GM19035 (cell line): Measurements from ENCODE around the gene TARM1.

Source experiments
- ATAC-seq: cut with Tn5 transposase; IDR thresholded peaks from one replicate; pipeline ENCODE4 v1.9.1; 2021; ENCODE audit not compliant: unreplicated experiment

The TARM1 gene

DNA sequence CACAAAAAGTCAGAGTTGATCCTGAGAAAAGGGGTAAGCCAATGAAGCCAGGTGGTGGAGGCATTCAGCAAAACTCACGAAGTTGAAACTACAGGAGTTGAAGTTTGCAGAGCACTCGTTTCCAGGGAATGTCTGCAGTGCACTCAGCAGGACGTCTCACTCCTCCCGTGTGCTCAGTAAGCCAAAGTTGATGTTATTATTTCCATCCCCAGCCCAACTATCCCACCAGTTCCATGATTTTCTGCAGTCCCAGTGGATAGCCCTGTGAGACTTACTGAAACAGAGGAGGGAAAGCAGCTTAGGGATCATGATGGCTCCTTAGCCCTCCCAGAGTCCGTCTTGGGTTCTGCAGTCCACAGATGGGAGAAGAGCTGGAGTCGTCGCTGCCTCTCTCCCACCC is at the start of gene TARM1:
TARM1 (minus strand) TSS at position 334 of the 400 bp plus-strand sequence; CDS start at position 309, 25 bp downstream.
- ATAC-seq: no peak

DNA sequence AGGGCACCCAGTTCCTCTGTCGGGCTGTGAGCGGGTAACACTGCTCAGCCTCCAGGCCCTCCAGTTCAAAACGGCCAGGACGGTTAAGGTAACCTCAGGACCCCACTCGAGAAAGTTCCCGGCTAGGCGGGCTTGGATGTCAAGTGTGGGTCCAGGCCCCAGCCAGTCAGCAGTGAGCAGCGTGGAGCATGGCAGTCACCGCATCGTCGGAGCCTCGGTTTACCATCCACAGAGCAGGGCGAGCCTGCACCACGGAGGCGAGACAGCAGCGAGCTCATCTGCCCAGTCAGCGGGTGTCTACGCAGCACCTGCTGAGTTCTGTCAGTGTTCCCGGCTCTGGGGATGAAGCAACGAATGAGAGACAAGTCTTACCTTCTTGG is 48.4 kb upstream of the TARM1 start:
- no peak for ATAC-seq

DNA sequence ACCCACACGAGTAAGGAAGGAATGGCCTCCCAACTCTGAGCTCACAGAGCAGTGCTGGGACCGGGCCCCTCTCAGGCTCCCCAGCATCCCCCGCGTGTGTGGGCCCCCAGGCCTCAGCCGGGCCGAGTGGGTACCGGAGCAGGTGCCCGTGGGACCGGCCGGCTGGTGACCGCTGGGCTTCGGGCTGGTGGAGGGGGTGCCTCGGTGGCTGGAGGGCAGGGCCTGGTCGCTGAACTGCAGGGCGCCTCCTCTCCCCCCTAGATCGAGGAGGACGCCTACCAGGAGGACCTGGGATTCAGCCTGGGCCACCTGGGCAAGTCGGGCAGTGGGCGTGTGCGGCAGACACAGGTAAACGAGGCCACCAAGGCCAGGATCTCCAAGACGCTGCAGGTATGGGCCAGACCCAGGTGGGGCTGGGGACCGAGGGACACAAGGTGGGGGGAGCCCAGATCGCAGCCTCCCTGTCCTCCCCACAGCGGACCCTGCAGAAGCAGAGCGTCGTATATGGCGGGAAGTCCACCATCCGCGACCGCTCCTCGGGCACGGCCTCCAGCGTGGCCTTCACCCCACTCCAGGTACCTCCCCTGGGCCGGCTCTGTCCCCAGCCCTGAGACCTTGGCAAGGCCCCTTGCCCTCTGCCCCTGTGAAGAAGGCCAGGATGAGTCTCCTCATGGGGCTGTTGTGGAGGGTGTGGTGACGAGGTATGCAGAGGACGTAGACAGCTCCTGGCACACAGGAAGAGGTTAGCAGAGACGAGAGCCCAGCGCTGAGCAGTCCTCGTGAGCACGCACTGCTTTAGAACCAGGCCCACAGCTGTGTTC is 47.8 kb upstream of the TARM1 start:
- no peak for ATAC-seq

DNA sequence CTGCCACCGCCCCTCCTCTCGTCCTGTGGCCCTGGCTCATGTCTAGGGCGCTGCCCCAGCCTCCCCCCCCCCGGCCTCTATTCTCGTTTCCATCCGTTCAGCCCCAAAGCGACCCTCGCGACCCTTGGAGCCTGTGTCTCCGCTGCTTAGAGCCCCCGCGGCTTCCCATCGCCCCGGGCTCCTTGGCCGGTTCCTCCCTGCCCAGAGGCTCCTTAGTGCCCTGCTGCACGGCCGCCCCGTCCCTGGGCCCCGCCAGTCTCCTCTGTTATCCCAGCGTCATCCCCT is 47.2 kb upstream of the TARM1 start:
- ATAC-seq: no peak

DNA sequence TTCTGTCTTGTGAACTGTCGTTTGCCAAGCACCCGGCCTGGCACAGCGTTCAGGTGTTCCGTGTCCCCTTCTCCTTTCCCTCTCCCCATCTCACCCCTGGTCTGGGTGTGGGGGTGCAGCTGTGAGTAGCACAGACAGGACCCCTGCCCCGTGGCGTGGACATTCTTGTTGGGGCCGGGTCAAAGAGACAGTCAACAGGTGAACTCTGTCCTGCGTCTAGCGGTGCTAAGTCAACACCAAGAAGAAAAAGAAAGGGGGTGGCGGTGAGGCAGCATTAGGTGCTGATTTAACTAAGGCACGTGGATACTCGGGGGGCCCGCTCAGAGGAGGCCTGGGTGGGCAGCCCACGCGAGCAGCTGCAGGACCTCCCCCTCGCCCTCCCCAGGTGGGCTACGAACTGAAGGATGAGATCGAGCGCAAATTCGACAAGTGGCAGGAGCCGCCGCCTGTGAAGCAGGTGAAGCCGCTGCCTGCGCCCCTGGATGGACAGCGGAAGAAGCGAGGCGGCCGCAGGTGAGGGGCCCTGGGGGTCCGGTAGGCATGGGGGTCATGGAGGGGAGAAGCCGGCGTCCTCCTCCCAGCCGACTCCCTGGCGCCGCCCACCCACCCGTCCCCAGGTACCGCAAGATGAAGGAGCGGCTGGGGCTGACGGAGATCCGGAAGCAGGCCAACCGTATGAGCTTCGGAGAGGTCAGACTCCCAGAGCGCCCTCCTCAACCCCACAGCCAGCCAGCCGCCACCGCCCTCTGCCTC is 46.7 kb upstream of the TARM1 start:
- no peak for ATAC-seq

DNA sequence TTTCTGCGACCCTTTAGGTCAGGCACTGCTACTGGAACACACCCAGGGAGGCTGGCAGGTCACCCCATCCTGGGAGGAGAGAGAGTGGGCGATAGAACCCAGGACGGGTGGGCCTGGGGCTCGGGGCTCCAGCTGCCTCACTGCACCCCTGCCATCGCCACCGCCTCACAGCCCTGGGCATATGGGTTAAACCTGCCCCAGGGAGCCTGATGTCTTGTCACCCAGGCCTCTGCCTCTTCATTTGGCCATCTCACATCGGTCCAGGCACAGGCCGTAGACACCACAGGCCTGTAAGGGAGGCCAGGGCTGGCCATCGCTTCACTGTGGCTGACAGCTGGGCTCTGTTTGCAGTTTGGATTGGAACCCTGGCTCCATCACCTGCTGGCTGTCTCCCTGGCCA is 44.5 kb upstream of the TARM1 start:
- ATAC-seq: no peak

DNA sequence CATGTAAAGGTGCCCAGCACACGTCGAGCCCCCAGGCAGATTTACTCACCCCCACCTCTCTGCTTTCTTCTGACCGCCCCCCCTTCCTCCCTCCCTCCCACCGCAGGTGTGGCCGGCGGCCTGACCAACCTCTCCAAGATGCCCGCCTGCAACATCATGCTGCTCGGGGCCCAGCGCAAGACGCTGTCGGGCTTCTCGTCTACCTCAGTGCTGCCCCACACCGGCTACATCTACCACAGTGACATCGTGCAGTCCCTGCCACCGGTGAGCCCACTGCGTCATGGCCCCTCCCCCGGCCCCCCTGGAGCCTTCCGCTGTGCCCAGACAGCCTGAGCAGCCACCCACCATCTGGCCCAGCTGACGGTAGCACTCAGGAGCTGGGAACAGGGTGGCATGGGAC is 43.2 kb upstream of the TARM1 start:
- no peak for ATAC-seq

DNA sequence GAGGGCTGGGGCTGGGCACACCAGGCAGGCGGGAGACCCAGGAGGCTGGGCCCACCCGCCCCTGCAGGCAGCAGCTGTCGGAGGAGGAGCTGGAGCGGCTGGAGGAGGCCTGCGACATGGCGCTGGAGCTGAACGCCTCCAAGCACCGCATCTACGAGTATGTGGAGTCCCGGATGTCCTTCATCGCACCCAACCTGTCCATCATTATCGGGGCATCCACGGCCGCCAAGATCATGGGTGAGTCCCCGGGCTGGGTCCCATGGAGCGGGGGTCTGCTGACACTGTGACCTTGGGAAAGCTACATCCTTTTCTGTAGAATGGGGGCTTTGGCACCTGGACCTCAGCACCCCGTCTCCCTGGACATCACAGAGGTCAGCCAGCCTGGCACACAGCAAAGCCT is 42.5 kb upstream of the TARM1 start:
- ATAC-seq: no peak

DNA sequence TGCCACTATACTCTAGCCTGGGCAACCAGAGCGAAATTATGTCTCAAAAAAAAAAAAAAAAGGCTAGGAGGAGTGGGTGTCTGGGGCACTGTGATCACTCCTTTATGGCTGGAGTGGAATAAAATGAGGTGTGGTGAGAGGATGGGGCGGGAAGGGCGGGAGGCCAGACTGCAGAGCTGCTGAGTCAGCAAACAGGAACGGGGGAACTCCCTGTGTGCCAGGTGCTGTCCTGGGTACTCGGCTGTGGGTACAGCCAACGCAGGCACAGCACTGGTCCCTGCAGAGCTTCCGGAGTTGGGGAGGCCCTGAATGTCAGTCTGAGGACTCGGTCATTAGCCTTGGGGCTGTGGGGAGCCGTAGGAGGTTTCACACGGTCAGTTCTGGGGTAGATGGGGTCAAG is 40.1 kb upstream of the TARM1 start:
- no peak for ATAC-seq

DNA sequence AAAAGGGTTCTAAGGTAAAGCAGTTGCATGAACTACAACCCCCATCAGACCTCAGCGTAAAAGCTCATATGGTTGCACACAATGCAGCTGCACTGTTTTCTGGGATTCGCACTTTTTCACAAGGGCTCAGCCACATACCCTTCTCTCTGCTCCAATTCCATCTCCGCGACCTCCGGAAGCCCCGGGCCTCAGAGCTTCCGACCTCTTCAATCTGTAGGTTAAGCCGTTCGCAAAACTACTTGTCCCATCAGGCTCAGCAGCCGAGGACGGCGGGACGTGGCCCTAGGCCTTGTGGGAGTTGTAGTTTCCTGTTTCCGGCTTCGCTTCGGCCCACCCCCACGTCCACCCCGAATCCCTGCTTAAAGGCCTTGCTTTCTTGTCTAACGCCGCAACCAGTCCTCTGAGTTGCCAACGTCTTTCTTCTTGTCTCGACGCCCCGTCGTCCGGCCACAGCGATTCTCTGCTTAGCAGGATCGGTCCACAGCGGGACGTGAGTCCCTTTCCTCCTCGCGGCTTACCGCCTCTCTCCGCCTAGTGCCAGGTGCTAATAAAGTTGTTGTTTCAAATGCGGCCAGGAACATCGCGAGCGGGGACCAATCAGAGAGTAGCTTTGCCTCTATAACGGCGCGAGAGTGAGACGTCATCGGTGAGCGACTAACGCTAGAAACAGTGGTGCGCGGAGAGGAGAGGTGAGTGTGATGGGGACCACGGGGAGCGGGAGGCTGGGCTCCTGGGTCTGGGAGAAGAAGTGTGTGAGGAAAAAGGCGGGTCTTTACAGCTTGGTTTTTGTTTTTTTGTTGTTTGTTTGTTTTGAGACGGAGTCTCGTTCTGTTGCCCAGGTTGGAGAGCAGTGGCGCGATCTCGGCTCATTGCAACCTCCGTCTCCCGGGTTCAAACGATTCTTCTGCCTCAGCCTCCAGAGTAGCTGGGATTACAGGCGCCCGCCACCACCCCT is 34.2 kb upstream of the TARM1 start, which contains the start of the genes PRPF31 and TFPT:
PRPF31 (plus strand) TSS at position 646 of the 955 bp plus-strand sequence. CDS start 2,525 bp downstream, outside the sequence.
TFPT (minus strand) TSS at position 549 of the 955 bp plus-strand sequence; CDS start at position 161, 388 bp downstream.
- peak; percentile 86 for ATAC-seq

DNA sequence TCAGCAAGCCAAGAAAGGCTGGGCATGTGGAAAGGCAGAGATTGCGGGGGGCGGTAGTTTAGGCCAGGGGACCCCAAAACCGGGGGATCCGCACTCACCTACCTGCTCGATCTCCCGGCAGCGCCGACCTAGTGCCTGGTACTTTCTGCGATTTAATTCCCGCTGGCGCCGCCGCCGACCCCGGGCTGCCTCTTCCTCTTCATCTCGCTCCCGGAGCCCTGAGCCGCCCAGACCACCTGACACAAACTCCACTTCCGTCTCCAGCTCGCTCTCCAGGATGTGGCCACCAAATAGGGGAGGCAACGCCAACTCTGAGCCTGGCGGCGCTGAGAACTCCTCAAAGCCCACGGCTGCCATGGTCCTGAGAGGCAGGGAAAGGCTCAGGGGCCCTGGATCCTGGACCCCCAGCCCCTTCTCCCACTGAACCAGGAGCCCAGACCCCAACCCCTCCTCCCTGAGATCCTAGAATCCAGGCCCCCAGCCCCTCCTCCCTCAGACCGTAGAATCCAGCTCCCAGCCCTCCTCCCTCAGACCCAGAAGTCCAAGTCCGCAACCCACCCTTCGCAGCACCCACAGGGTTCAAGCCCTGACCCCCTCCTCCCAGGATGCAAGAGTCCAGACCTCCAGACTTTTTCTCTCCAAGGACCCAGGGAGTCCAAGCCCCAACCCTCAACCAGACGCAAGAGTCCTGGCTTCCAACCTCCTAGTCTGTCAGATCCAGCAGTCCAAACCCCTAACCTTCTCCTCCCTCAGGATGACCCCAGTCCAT is 33.4 kb upstream of the TARM1 start:
- ATAC-seq: no peak

DNA sequence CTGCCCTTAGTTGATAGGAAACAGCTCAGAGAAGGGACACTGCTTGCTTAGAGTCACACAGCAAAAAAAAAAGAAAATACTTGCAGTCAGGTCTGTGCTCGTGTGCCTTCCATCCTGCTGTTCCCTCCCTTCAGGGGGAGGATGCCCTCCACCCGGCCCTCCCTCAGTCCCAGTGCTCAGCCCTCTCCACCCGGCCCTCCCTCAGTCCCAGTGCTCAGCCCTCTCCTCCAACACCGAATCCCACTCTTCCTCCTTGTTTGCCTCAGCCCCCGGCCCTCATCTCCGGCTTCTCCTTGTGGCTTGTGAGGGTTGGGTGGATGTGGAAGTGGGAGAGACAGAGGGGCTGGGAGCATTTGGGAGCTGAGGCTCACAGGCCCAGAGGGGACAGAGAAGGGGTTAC is 28.5 kb upstream of the TARM1 start:
- no peak for ATAC-seq

DNA sequence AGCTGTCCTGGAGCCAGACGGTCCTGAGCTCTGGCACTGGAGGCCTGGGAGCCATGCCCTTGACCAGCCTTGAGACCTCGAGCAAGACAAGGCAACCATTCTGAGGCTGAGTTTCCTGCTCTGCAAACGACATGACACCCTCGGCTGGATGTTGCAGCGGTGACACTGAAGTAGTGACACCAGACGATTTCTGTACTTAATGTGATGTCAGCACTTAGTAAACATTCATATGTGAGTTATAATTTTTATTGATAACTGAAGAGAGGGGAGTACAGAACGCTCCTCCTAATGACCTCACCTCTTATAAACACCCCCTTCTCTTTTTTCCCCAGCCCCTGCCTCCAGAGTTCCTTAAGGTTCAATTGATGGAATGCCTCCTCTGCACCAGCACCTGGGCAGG is 27.3 kb upstream of the TARM1 start:
- no peak for ATAC-seq

DNA sequence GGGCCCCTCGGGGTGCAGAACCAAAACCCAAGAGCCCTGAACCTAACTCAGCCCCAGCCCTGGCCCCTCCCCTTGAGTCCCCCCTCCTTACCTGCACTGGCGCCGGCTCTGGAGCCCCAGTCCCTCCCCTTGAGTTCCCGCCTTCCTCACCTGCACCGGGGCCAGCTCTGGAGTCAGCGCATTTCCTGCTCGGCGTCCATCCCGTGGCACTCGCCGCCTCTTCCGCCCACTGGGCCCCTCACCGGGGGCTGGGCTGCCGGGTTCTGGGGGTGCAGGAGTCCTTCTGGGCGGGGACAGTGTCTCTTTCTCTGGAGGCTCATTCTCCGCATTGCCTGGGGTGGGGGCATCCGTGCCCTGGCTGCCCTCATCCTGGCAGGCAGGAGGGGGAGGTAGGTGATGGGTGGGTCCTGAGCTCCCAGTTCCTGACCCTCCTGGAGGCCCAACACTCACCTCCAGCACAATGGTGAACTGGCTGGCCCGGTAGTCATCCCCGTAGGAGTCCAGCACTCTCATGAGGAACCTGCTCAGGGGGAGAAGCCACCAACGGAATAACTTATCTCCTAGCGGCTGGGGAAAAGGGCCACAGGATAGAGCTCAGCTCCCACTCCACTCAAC is 26.8 kb upstream of the TARM1 start:
- ATAC-seq: no peak

DNA sequence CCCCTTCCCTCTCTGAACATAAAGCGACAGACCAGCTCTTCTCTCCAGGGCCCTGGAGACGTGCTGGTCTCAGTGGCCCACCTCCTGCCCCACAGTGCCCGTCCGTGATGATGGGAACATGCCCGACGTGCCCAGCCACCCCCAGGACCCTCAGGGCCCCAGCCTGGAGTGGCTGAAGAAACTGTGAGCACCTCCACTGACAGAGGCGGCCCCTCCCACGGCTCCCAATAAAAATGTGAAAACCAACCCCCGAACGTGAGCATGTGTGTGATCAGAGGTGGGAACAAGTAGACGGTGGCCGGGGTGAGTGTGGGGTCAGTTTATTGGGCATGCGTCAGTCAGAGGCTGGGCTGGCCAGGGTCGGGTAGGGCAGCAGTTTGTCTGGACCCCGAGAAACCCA is 25.6 kb upstream of the TARM1 start:
- ATAC-seq: no peak

DNA sequence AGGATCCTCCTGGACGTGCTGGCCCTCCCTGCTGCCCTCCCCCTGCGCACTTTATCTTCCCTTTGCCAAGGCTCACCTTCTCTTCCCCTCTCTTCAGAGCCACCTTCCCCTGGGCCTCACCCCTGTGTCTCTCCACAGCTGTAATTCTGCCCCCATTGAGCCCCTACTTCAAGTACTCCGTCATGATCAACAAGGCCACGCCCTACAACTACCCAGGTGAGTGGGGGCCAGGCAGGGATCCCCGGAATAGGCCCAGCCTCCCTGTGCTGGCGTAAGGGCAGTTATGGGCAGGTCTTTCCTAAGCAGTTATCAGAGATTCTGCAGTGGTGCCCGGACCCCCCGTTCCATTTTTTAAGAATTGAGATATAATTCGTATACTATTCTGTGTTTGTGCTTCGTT is 24.6 kb upstream of the TARM1 start:
- ATAC-seq: no peak

DNA sequence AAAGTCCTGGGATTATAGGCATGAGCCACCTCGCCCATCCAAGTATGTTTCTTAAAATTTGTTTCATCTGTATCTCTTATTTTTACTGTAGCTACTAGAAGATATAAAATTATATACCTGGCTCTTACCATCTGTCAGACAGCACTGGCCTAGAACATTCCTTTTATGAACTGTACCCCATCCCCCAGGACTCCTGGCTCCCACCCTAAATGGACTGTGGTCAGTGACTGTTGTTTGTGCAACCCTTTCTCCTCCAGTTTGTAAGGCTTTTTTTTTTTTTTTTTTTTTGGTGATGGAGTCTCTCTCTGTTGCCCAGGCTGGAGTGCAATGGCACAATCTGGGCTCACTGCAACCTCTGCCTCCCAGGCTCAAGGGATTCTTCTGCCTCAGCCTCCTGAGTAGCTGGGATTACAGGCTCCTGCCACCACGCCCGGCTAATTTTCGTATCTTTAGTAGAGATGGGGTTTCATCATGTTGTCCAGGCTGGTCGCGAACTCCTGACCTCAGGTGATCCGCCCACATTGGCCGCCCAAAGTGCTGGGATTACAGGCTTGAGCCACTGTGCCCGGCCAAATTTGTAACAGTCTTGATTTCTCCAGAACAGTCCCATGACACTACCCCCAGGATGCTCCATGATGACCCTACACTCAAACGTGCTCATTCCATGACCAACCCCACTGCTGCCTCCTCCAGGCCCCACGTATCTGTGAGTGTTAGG is 24.0 kb upstream of the TARM1 start:
- ATAC-seq: no peak

DNA sequence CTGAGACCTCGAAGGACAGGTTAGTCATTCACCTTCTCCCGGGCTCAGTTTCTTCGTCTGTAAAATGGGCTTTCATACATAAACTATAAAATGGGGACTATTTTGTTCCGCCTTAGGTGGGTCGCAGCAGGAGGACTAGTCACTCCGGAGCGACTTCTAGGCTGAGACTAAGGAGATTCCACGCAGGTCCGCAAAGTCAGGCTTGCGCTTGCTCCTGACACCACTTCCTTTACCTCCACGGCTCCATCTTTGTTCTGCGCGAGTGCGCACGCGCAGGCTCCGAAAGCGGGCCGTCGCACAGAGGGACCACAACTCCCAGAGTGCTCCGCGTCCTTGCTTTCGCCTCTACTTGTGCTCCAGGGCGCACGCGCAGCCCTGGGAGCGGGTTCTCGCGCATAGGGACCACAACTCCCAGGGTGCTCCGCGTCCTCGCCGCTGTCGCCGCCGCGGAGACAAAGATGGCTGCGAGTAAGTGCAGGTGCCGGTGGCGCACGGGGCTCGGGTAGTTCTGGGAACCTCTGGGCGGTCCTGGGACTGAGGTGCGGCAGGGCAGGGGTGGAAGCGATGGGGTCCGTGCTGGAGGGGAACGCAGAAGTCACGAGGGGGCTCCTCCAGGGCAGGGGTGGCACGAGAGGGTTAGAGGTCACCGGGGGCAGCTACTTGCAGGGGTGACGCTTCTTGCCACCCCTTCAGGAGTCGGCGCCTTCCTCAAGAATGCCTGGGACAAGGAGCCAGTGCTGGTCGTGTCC is 21.4 kb upstream of the TARM1 start, which contains the start of gene NDUFA3:
NDUFA3 (plus strand) TSS at position 435 of the 749 bp plus-strand sequence; CDS start at position 459, 24 bp downstream.
- ATAC-seq: peak; percentile 94

DNA sequence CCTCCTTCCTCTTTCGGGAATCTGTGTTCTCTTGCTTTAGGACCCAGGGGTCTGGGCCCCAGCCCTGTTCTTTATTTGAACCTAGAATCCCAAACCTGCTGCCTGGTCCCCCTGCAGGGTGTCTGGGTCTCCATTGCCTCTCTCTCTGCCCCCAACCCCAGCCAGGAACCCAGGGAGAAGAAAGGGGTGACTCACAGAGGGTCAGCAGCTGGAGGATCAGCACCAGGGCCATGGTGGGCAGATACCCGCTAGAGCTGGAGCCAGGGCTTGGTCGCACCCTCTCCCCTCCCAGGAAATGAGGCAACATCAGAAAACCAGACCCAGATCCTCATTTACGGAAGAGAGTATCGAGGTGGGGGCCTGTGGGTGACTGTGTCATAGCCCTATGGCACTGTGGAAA is 19.4 kb upstream of the TARM1 start, which contains the start of gene OSCAR:
OSCAR (minus strand) TSS at position 243 of the 400 bp plus-strand sequence; CDS start at position 232, 11 bp downstream.
- no peak for ATAC-seq
